Measurements from ENCODE around the gene MMAB. TPM values are rescaled to one million over a fixed set of nuclear protein-coding genes. Genes with fewer than 3 reads are reported as not detected.

The MMAB gene
- total and polyA plus RNA-seq, 4 donors = 47.1 to 101 (median 77.1) TPM

GRCh38 chr12:109540526-109541412, 32.5 kb downstream of the MMAB start:
- H3K36me3 ChIP-seq (ENCODE audit: control insufficient read depth in 4 of 4, insufficient read depth in 3 of 4, low read depth in 1 of 4, low read length in 3 of 4) = no peaks in the 10 kb centered on the region
- H3K4me3 ChIP-seq (ENCODE audit: low read depth in 1 of 3, low read length in 3 of 3) = no peak overlapping the region
- no peaks in the 10 kb centered on the region for H3K27me3 ChIP-seq (ENCODE audit: control insufficient read depth in 4 of 4, insufficient read depth in 4 of 4, low read length in 3 of 4)
- H3K27ac ChIP-seq (ENCODE audit: low read depth in 1 of 2, low read length in 2 of 2) = no peak overlapping the region
- TF ChIP-seq EGR1 (IDR thresholded peaks at IDR 0.05; ENCODE audit: low read depth in 2 of 2) (no peak), FOXA2 (IDR thresholded peaks at IDR 0.05) (no peak), RXRA (IDR thresholded peaks at IDR 0.05) (no peak), HNF4A (conservative IDR thresholded peaks at IDR 0.05) (no peak), FOXA1 (IDR thresholded peaks at IDR 0.05) (no peak), ATF3 (IDR thresholded peaks at IDR 0.05) (no peak), YY1 (IDR thresholded peaks at IDR 0.05) (no peak), REST (IDR thresholded peaks at IDR 0.05) (no peak)
- no peaks in the 10 kb centered on the region for H3K9me3 ChIP-seq (ENCODE audit: control insufficient read depth in 4 of 4, low read length in 3 of 4)
- H3K9ac ChIP-seq (ENCODE audit: low read depth in 1 of 2, low read length in 2 of 2) = no peak overlapping the region
- DNase-seq (ENCODE audit: low spot score) = no peak
- no peaks in the 10 kb centered on the region for H3K4me1 ChIP-seq (ENCODE audit: control insufficient read depth in 4 of 4, insufficient read depth in 4 of 4, low read length in 3 of 4)
- WGBS = 90% methylated on average over 16 of the region's 16 CpGs

GRCh38 chr12:109539508-109539907, 33.8 kb downstream of the MMAB start:
- WGBS = 66% methylated on average over 9 of the region's 9 CpGs
- no peaks in the 10 kb centered on the region for H3K27me3 ChIP-seq (ENCODE audit: control insufficient read depth in 4 of 4, insufficient read depth in 4 of 4, low read length in 3 of 4)
- TF ChIP-seq ZBTB33 (IDR thresholded peaks at IDR 0.05) (no peak), TAF1 (conservative IDR thresholded peaks at IDR 0.05) (no peak), MAX (IDR thresholded peaks at IDR 0.05) (no peak), HNF4A (conservative IDR thresholded peaks at IDR 0.05) (no peak), FOXA2 (IDR thresholded peaks at IDR 0.05) (no peak), CTCF (IDR thresholded peaks at IDR 0.05; ENCODE audit: low read depth, low read length, missing input control) (no peak), FOXA1 (IDR thresholded peaks at IDR 0.05) (no peak), HNF4G (IDR thresholded peaks at IDR 0.05) (no peak)
- H3K4me3 ChIP-seq (ENCODE audit: low read depth in 1 of 3, low read length in 3 of 3) = no peak overlapping the region
- H3K27ac ChIP-seq (ENCODE audit: low read depth in 1 of 2, low read length in 2 of 2) = no peak overlapping the region
- no peaks in the 10 kb centered on the region for H3K4me1 ChIP-seq (ENCODE audit: control insufficient read depth in 4 of 4, insufficient read depth in 4 of 4, low read length in 3 of 4)
- DNase-seq (ENCODE audit: low spot score) = no peak
- no peak overlapping the region for H3K9ac ChIP-seq (ENCODE audit: low read depth in 1 of 2, low read length in 2 of 2)
- no peaks in the 10 kb centered on the region for H3K9me3 ChIP-seq (ENCODE audit: control insufficient read depth in 4 of 4, low read length in 3 of 4)
- H3K36me3 ChIP-seq (ENCODE audit: control insufficient read depth in 4 of 4, insufficient read depth in 3 of 4, low read depth in 1 of 4, low read length in 3 of 4) = peaks cover 0 to 9% (median 0%) of the 10 kb centered on the region in 4 donors
